Smooth muscle cell of bladder (primary cell): Measurements from ENCODE around the gene AKAP3. TPM values are rescaled to one million over a fixed set of nuclear protein-coding genes. Genes with fewer than 3 reads are reported as not detected.

Experiments used
- total RNA-seq: library from RNA; depleted of rRNA; stranded (reverse); fragments of >200 nt; gene quantifications from 2 replicates; pipeline ENCODE4 v1.2.3, GENCODE V29; 2014

Gene AKAP3
- 0.85 and 1.5 TPM in 2 replicates for total RNA-seq

DNA sequence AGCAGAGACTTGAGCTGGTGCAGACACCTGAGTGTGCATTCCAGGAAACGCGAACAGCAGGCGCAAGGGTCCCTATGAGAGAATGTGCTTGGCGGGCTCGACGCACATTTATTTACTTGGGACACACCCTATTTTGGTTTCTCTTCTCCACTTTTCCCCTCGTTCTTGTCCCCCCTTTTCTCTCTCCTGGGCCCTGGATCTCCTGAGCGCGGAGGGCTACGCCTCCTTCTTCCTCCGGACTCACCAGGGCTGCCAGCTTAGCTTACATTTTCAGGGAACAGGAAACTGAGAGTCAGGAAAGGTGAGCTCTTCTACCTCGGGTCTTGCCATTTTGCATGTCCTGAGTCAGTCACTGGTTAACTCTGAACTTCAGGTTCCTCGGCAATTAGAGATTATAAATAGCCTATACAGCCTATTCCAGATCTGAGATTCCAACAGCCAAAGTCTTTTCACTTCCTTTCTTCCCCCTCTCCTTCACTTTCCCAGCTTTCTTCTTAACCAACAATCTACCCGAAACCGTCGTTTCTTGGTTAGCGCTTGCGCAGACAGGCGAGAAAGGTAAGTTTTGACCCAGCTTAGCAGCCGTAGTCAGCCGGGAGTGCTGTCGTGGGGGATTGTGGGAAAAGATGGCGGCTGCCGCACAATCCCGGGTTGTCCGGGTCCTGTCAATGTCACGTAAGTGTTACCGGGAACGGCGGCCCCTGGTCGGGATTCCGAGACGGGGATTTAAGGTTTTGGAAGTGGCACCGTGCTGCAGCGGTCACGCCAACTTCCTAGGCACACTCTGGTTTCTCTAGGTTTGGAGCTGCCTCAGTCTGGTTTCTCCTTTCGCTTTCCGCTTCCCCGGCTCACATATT is at the start of gene AKAP3, which contains the start of gene NDUFA9:
AKAP3 (minus strand) TSS at position 551 of the 857 bp plus-strand sequence. CDS start 10,855 bp downstream, outside the sequence.
NDUFA9 (plus strand) TSS at position 614 of the 857 bp plus-strand sequence; CDS start at position 627, 13 bp downstream.

Other genes with a start within 250 kb of the AKAP3 start
- gene FGF6, start 203.2 kb downstream of the AKAP3 start, total RNA-seq = not detected in 2 replicates
- gene RAD51AP1, start 110.2 kb downstream of the AKAP3 start, total RNA-seq = 1.3 and 1.7 TPM in 2 replicates
- 71.7 and 85.3 TPM in 2 replicates for gene DYRK4, start 86.8 kb downstream of the AKAP3 start, total RNA-seq
- 31.7 and 33.7 TPM in 2 replicates for gene NDUFA9, start 63 bp upstream of the AKAP3 start, total RNA-seq
- under 0.01 and 0.18 TPM in 2 replicates for gene GALNT8, start 71.3 kb upstream of the AKAP3 start, total RNA-seq